Hepatocyte (in vitro differentiated cells): ENCODE results near the gene TCOF1.

Experiments used
- EZH2phosphoT487 ChIP-seq: fragments of 200-600 bp; sonication (generic); IDR thresholded peaks from one replicate; pipeline ENCODE4 v1.6.1; 2018; ENCODE audit warnings: antibody characterized with exemption, mild to moderate bottlenecking, low read depth, moderate library complexity; ENCODE audit not compliant: unreplicated experiment, severe bottlenecking
- TF ChIP-seq, protein P1 (sequence below): fragments of 200-600 bp; sonication (generic); IDR thresholded peaks from 2 replicates; pipeline ENCODE4 v1.5.1; 2016; ENCODE audit warnings: antibody characterized with exemption, mild to moderate bottlenecking; ENCODE audit not compliant: poor library complexity

DNA sequence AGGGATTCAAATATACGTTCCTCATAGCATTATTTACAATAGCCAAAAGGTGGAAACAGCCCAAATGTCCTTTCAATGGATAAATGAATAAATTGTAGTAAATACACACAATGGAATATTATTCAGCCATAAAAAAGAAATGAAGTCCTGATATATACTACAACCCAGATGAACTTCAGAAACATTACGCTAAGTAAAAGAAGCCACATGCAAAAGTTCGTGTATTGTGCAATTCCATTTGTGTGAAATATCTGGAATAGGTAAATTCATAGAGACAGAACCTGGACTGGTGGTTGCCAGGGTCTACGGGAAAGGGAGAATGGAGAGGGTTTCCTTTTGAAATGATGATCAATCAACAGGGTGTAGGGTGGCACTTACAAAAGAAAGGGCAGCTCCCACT, 42.3 kb upstream of the TCOF1 start:
- no peak for TF ChIP-seq EZH2phosphoT487
- TF ChIP-seq, protein P1, sequence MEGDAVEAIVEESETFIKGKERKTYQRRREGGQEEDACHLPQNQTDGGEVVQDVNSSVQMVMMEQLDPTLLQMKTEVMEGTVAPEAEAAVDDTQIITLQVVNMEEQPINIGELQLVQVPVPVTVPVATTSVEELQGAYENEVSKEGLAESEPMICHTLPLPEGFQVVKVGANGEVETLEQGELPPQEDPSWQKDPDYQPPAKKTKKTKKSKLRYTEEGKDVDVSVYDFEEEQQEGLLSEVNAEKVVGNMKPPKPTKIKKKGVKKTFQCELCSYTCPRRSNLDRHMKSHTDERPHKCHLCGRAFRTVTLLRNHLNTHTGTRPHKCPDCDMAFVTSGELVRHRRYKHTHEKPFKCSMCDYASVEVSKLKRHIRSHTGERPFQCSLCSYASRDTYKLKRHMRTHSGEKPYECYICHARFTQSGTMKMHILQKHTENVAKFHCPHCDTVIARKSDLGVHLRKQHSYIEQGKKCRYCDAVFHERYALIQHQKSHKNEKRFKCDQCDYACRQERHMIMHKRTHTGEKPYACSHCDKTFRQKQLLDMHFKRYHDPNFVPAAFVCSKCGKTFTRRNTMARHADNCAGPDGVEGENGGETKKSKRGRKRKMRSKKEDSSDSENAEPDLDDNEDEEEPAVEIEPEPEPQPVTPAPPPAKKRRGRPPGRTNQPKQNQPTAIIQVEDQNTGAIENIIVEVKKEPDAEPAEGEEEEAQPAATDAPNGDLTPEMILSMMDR = no peak
